ENCODE data around the gene PAIP2.
"Not testable (repeated sequence)": the region's sequence is repeated elsewhere in the genome, so short reads cannot be mapped to it uniquely, and the experiment has no call there.

The PAIP2 gene

DNA sequence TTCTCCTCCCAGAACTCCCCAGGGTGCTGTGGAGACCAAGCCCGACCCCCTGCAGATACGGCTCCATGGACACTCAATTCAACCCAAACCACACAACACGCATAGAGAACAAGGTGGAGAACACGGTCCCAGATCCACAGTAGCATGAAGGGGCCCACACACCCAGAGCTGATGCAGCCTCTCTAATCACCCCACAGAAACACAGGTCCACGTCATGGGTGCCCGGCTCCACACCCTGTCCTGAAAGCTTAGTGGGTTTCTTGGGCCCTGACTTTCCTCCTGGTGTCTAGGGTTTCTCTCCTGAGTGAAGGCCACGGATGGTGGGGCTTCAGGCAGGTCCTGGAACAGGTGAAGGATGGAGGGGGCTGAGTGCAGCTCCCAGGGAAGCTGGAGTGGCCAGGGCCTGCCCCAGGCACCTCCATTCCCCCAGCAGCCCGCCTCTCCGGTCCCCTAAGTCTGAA, 43.0 kb downstream of the PAIP2 start:
- H3K4me3 ChIP-seq = peak overlapping the region; percentile 59
- H3K27ac ChIP-seq = peak overlapping the region in 1 of 2 donors; percentile 60
- TF ChIP-seq, protein P1, sequence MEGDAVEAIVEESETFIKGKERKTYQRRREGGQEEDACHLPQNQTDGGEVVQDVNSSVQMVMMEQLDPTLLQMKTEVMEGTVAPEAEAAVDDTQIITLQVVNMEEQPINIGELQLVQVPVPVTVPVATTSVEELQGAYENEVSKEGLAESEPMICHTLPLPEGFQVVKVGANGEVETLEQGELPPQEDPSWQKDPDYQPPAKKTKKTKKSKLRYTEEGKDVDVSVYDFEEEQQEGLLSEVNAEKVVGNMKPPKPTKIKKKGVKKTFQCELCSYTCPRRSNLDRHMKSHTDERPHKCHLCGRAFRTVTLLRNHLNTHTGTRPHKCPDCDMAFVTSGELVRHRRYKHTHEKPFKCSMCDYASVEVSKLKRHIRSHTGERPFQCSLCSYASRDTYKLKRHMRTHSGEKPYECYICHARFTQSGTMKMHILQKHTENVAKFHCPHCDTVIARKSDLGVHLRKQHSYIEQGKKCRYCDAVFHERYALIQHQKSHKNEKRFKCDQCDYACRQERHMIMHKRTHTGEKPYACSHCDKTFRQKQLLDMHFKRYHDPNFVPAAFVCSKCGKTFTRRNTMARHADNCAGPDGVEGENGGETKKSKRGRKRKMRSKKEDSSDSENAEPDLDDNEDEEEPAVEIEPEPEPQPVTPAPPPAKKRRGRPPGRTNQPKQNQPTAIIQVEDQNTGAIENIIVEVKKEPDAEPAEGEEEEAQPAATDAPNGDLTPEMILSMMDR (IDR thresholded peaks at IDR 0.05) = no peak
- no peak for DNase-seq (ENCODE audit: low spot score)

DNA sequence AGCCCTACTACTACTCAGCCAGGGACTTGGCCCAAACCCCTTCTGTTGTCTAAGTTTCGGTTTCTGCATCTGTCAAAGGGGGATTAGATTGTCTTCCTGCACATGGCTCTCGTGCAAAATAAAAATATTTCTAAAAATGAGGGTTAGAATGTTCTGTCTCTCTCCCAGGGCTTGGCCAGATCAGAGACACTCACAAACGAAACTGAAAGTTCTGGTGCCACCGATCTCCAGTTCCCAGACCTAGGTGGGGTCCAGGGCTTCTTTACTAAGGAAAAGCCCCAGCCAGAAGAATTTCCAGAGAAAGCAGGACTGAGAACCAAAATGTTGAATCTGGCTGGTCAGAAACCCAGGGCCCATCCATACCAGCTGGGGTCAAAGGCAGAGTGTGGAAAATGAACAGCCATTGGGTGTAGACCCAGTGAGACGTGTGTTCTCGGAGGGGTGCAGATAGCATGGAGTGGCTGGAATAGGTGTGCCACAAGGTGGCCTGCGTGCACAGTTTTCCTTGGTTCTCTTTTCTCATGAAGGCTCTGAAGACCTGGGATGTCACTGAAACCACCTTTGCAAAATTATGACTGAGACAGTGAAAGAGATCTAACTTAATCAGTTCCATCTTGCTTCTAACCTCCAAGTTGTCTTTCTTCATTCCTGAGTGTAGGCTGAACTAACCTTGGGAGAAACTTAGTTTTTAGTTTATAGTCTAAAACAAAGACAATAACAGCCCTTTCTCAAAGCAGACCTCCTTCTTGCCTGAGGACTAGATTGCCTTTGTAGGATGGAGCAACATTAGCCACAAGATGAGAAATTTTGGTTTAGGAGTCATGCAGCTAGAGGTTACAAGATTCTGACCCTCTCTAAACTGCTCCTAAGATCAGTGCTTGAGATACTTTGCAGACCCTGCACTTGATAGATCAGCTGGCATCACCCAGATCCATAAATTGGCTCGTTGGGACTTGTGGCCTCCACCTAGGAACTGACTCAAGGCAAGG, 43.7 kb downstream of the PAIP2 start:
- peak overlapping the region in 1 of 2 donors; percentile 60 for H3K27ac ChIP-seq
- H3K4me3 ChIP-seq = peak overlapping the region; percentile 59
- DNase-seq (ENCODE audit: low spot score) = no peak
- TF ChIP-seq, protein P1 (IDR thresholded peaks at IDR 0.05) = no peak

DNA sequence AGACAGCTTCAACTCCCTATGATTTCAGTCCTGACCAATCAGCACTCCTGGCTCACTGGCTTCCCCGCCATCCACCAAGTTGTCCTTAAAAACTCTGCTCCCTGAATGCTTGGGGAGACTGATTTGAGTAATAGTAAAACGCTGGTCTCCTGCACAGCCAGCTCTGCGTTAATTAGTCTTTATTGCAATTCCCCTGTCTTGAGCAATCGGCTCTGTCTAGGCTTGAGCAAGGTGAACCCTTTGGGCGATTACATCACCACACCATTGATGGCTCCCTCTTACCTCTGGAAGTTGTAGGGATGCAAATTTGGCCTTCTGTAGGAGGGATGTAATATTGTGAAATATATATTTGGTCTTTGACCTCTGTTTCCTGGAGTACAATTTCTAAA, 44.4 kb downstream of the PAIP2 start:
- H3K4me3 ChIP-seq = no peak overlapping the region
- TF ChIP-seq, protein P1 (IDR thresholded peaks at IDR 0.05) = no peak
- DNase-seq (ENCODE audit: low spot score) = no peak
- H3K27ac ChIP-seq = no peak overlapping the region

DNA sequence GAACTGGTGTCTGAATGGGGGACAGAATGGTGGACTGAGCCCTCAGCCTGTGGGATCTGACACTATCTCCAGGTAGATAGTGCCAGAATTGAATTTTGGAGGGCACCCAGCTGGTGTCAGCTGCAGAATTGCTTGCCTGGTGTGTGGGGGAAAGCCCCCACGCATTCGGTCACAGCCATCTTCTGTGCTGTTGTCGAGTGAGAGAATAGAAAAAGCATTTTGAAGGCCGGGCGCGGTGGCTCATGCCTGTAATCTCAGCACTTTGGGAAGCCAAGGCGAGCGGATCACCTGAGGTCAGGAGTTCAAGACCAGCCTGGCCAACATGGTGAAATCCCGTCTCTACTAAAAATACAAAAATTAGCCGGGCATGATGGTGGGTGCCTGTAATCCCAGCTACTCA, 45.3 kb downstream of the PAIP2 start:
- H3K27ac ChIP-seq; DNase-seq (ENCODE audit: low spot score); H3K4me3 ChIP-seq: not testable (repeated sequence)

DNA sequence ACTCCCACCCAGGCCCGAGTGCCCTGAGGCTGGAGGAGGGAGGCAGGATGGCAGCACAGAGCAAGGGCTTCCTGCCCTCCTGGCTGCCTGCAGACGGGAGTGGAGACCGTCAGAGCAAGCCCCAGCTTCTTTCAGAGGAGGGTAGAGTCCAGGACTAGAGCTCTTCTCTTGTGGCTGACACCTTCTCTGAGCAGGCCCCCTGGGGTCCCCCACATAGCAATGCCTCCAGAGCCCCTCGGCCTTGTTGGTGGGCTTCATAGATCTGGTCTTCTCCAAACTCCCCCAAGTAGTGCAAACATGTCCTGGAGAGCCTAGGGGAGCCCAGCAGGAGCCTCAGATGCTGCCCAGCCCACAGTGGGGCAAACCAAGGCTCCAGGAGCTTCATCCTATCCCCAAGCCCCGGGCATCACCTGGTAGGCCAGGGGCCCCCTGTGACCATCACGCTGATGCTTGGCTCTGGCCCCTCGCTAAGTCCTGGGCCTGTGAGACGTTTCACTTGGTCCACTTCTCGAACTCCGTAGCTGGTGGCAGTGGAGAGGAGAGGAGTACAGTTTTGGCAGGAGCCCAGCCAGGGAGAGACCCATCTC, 46.0 kb downstream of the PAIP2 start:
- no peak overlapping the region for H3K27ac ChIP-seq
- TF ChIP-seq, protein P1 (IDR thresholded peaks at IDR 0.05) = no peak
- H3K4me3 ChIP-seq = no peak overlapping the region
- DNase-seq (ENCODE audit: low spot score) = no peak

DNA sequence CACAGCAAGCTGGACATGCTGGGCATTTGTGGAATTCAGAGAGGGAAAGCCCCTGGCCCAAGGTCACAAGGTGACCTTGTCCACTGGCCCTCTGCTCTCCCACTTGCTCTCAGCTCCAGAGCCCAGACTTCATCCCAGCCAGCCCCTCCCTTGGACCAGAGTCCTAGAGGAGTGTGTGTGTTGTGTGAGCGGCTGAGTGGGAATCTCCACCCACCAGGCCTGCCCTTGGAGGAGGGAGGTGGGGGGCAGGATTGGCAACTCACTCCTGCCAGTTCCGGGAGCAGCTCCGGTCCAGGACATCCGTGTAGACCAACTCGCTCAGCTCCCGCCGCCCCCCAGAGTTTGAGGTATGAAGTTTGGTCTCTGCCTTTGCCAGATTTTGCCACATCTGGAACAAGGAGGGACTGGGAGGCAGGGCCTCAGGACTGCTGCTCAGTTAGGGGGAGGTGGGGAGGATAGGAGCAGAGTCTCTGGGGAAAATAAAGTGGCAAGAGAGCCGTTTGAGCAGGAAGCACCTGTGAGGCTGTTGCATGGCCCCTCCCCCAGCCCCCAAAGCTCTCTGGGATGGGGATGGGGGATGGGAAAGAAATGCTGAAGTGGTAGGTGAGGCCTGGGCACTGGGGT, 46.7 kb downstream of the PAIP2 start:
- DNase-seq (ENCODE audit: low spot score) = no peak

More for the DNA sequence above, 46.7 kb downstream of the PAIP2 start:
- H3K27ac ChIP-seq = no peak overlapping the region
- no peak overlapping the region for H3K4me3 ChIP-seq
- TF ChIP-seq, protein P1 (IDR thresholded peaks at IDR 0.05) = no peak
